Loucy (cell line): ENCODE measurements around the gene HOXB4.

Experiments
- CTCF ChIP-seq: fragments of 200-600 bp; sonication (generic); conservative IDR thresholded peaks from 2 replicates; pipeline ENCODE4 v1.5.1; 2014; ENCODE audit warnings: mild to moderate bottlenecking, antibody characterized with exemption, low read length
- EZH2phosphoT487 ChIP-seq: fragments of 200-600 bp; IDR thresholded peaks from 2 replicates; pipeline ENCODE4 v1.6.1; 2018; ENCODE audit warnings: antibody characterized with exemption, mild to moderate bottlenecking, moderate library complexity, borderline replicate concordance

GRCh38 chr17:48592057-48592514 lies 13.9 kb upstream of the HOXB4 start:
- TF ChIP-seq EZH2phosphoT487 (no peak), CTCF (no peak)
